SKM-1 (cell line): ENCODE measurements around the gene ATP10A.

Experiments used
- DNase-seq: peaks from one replicate; lab custom pipeline; 2025; ENCODE audit not compliant: unreplicated experiment; lab: John Stamatoyannopoulos, UW

Gene ATP10A

GRCh38 chr15:25727867-25728600 is 135.1 kb downstream of the ATP10A start:
- DNase-seq, result no peak

- DNase-seq, result no peak
These were observed 136.0 kb downstream of the ATP10A start for GRCh38 chr15:25727116-25727515.

GRCh38 chr15:25725758-25726157 is 137.4 kb downstream of the ATP10A start:
- DNase-seq, result no peak

- DNase-seq, result no peak
These were observed 138.2 kb downstream of the ATP10A start for GRCh38 chr15:25724899-25725298.

- no peak for DNase-seq
These were observed 141.5 kb downstream of the ATP10A start for GRCh38 chr15:25721605-25721955.

- no peak for DNase-seq
These were observed 143.8 kb downstream of the ATP10A start for GRCh38 chr15:25719101-25719985.

GRCh38 chr15:25718597-25718996 is 144.5 kb downstream of the ATP10A start:
- DNase-seq, result no peak

- no peak for DNase-seq
These were observed 145.0 kb downstream of the ATP10A start for GRCh38 chr15:25718169-25718536.

- no peak for DNase-seq
These were observed 145.5 kb downstream of the ATP10A start for GRCh38 chr15:25717457-25718168.

GRCh38 chr15:25717127-25717456 is 146.0 kb downstream of the ATP10A start:
- no peak for DNase-seq

- DNase-seq, result no peak
These were observed 146.6 kb downstream of the ATP10A start for GRCh38 chr15:25716414-25717126.

- DNase-seq, result no peak
These were observed 147.4 kb downstream of the ATP10A start for GRCh38 chr15:25715536-25716413.

GRCh38 chr15:25714538-25714840 is 148.6 kb downstream of the ATP10A start:
- DNase-seq, result no peak

- no peak for DNase-seq
These were observed 149.2 kb downstream of the ATP10A start for GRCh38 chr15:25713736-25714537.

GRCh38 chr15:25712961-25713355 is 150.2 kb downstream of the ATP10A start:
- DNase-seq, result no peak

- DNase-seq, result no peak
These were observed 150.8 kb downstream of the ATP10A start for GRCh38 chr15:25712192-25712960.

- no peak for DNase-seq
These were observed 151.4 kb downstream of the ATP10A start for GRCh38 chr15:25711691-25712090.

GRCh38 chr15:25711164-25711563 is 152.0 kb downstream of the ATP10A start:
- DNase-seq, result no peak

- DNase-seq, result peak; percentile 19
These were observed 152.9 kb downstream of the ATP10A start for GRCh38 chr15:25710184-25710583.
